ENCODE measurements around the gene KIF17. TPM values are rescaled to one million over a fixed set of nuclear protein-coding genes. Genes with fewer than 3 reads are reported as not detected.

Gene KIF17
- total RNA-seq, 1 experiment from 2014 or later: 2.4 TPM

- TF ChIP-seq, protein P1, sequence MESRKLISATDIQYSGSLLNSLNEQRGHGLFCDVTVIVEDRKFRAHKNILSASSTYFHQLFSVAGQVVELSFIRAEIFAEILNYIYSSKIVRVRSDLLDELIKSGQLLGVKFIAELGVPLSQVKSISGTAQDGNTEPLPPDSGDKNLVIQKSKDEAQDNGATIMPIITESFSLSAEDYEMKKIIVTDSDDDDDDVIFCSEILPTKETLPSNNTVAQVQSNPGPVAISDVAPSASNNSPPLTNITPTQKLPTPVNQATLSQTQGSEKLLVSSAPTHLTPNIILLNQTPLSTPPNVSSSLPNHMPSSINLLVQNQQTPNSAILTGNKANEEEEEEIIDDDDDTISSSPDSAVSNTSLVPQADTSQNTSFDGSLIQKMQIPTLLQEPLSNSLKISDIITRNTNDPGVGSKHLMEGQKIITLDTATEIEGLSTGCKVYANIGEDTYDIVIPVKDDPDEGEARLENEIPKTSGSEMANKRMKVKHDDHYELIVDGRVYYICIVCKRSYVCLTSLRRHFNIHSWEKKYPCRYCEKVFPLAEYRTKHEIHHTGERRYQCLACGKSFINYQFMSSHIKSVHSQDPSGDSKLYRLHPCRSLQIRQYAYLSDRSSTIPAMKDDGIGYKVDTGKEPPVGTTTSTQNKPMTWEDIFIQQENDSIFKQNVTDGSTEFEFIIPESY (IDR thresholded peaks at IDR 0.05; ENCODE audit: extremely low read depth, insufficient replicate concordance, low read length): no peak
- TF ChIP-seq POLR2AphosphoS5 (IDR thresholded peaks at IDR 0.05; ENCODE audit: low read depth, low read length) (no peak), POLR2A (IDR thresholded peaks at IDR 0.05; ENCODE audit: borderline replicate concordance, extremely low read depth, insufficient read depth, insufficient read length) (no peak), FOSL1 (IDR thresholded peaks at IDR 0.05; ENCODE audit: low read depth) (no peak)
- TF ChIP-seq, protein P2, sequence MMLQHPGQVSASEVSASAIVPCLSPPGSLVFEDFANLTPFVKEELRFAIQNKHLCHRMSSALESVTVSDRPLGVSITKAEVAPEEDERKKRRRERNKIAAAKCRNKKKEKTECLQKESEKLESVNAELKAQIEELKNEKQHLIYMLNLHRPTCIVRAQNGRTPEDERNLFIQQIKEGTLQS (IDR thresholded peaks at IDR 0.05): no peak
These were observed 3.6 kb upstream of the KIF17 start (continued) for GRCh38 chr1:20721117-20722061.

DNA sequence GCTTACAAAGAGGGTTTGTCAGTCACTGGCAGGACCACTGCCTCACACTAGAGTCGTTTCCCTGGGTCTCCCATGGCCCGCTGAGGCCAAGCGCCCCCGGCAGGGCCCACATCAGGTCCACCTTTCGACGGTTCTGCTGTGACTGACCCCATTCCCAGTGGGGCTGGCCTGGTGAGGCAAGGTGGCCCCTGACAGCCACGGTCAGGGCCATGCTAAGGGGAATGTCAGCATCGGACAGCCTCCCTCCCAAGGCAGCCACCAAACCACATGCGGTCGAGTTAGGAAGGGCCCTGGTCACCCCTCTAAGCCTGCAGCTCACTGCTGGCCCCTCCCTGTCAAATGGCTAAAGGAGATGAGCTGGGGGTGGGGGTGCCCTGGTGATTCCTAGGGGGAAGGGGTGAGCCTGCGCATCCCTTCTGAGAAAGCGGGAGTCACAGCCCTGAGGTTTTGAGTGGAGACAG lies 2.9 kb upstream of the KIF17 start:
- H3K9me3 ChIP-seq (ENCODE audit: control insufficient read depth in 1 of 2, insufficient read depth in 1 of 2, low read depth in 1 of 2, low read length in 2 of 2): no peaks in the 10 kb centered on the region
- TF ChIP-seq, protein P3, sequence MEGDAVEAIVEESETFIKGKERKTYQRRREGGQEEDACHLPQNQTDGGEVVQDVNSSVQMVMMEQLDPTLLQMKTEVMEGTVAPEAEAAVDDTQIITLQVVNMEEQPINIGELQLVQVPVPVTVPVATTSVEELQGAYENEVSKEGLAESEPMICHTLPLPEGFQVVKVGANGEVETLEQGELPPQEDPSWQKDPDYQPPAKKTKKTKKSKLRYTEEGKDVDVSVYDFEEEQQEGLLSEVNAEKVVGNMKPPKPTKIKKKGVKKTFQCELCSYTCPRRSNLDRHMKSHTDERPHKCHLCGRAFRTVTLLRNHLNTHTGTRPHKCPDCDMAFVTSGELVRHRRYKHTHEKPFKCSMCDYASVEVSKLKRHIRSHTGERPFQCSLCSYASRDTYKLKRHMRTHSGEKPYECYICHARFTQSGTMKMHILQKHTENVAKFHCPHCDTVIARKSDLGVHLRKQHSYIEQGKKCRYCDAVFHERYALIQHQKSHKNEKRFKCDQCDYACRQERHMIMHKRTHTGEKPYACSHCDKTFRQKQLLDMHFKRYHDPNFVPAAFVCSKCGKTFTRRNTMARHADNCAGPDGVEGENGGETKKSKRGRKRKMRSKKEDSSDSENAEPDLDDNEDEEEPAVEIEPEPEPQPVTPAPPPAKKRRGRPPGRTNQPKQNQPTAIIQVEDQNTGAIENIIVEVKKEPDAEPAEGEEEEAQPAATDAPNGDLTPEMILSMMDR (IDR thresholded peaks at IDR 0.05 in 2 of 3, conservative IDR thresholded peaks at IDR 0.05 in 1 of 3; ENCODE audit: borderline replicate concordance in 1 of 3, insufficient read depth in 1 of 3, low read depth in 2 of 3, low read length in 2 of 3): no peak
- TF ChIP-seq, protein P1 (IDR thresholded peaks at IDR 0.05; ENCODE audit: extremely low read depth, insufficient replicate concordance, low read length): no peak
- TF ChIP-seq ELF1 (IDR thresholded peaks at IDR 0.05; ENCODE audit: borderline replicate concordance, low read depth) (no peak), FOSL1 (IDR thresholded peaks at IDR 0.05; ENCODE audit: low read depth) (no peak), ZNF274 (IDR thresholded peaks at IDR 0.05; ENCODE audit: low read depth, low read length) (no peak), YY1 (IDR thresholded peaks at IDR 0.05; ENCODE audit: extremely low read depth, insufficient replicate concordance, low read depth, low read length) (no peak), POLR2AphosphoS5 (IDR thresholded peaks at IDR 0.05; ENCODE audit: low read depth, low read length) (no peak), CBX3 (IDR thresholded peaks at IDR 0.05; ENCODE audit: low read depth) (no peak), SP1 (IDR thresholded peaks at IDR 0.05; ENCODE audit: low read depth) (no peak)
- CTCF ChIA-PET: no interaction called here
- H3K27me3 ChIP-seq (ENCODE audit: insufficient read depth, low read length): no peaks in the 10 kb centered on the region
- no peak overlapping the region for H3K4me2 ChIP-seq (ENCODE audit: low read length)
- no peak overlapping the region for H3K27ac ChIP-seq (ENCODE audit: low read depth, low read length)
- H3K9me2 ChIP-seq (ENCODE audit: insufficient read depth): no peaks in the 10 kb centered on the region
- H3K4me3 ChIP-seq (replicated peaks in 1 of 2; ENCODE audit: low read depth in 1 of 2, low read length in 2 of 2): no peak overlapping the region
- POLR2A ChIA-PET: no interaction called here
- DNase-seq (ENCODE audit: low read depth, low spot score) (no peak), ATAC-seq (no peak)
- RAD21 ChIA-PET (ENCODE audit: low non-redundant PET in 1 of 2, low total read pairs in 2 of 2, uncharacterized antibody in 2 of 2, unreplicated experiment in 2 of 2): no interaction called here
- no peak overlapping the region for H2AFZ ChIP-seq (ENCODE audit: low read depth, low read length, poor library complexity, severe bottlenecking)
- H3K36me3 ChIP-seq (ENCODE audit: control insufficient read depth in 1 of 2, insufficient read depth in 2 of 2, low read length in 2 of 2): no peaks in the 10 kb centered on the region
- intact Hi-C loops (cut with micrococcal nuclease): no loop called here
- BruUV-seq (replicated peaks): no TSS peak
- H3K4me1 ChIP-seq (ENCODE audit: control insufficient read depth in 1 of 2, insufficient read depth in 2 of 2, low read length in 2 of 2): peaks cover 2 to 20% of the 10 kb centered on the region in 2 experiments; a peak in 3 of 4 replicates
- H3K9ac ChIP-seq (ENCODE audit: low read length): no peak overlapping the region
- H3K79me2 ChIP-seq (ENCODE audit: insufficient read depth, low read length): no peaks in the 10 kb centered on the region
- no peaks in the 10 kb centered on the region for H4K20me1 ChIP-seq (ENCODE audit: insufficient read depth)

Measured in HCT116 (cell line).